ENCODE results near the gene SNUPN. TPM values are rescaled to one million over a fixed set of nuclear protein-coding genes. Genes with fewer than 3 reads are reported as not detected.

Gene SNUPN
- total RNA-seq, 1 donor from 2014 or later, result 20.5 TPM

- H3K4me1 Mint-ChIP-seq, result peaks cover 19% of the 10 kb centered on the region
- ChIA-PET CTCF (interaction anchor here (0.7 to 1.3 kb wide), 3 partner anchors 61 to 211 kb away, joined by 3 to 4 read pairs (median 4); partner anchors contain the start of gene IMP3), POLR2A (interaction anchor here (0.5 to 2.8 kb wide), 11 partner anchors 30 to 254 kb away, joined by 3 to 34 read pairs (median 10); partner anchors contain the start of genes IMP3, MAN2C1, SIN3A and SNUPN)
- H3K27me3 Mint-ChIP-seq, result no peaks in the 10 kb centered on the region
- peaks cover 3% of the 10 kb centered on the region for H3K36me3 Mint-ChIP-seq (ENCODE audit: low read depth)
- peak; percentile 63 for DNase-seq
- peak; percentile 87 for ATAC-seq (ENCODE audit: low read depth)
- no peak for TF ChIP-seq CTCF (IDR thresholded peaks at IDR 0.05)
- peak within 1 kb of the TSS; percentile 92 for H3K4me3 Mint-ChIP-seq
- intact Hi-C loops (cut with micrococcal nuclease), result loop anchor here (1.0 to 2.0 kb wide), 4 partner anchors 46 to 128 kb away; partner anchors contain the start of genes IMP3, SIN3A and SNUPN
- no peaks in the 10 kb centered on the region for H3K9me3 Mint-ChIP-seq
- H3K27ac Mint-ChIP-seq, result peak within 1 kb of the TSS; percentile 82
Measured at GRCh38 chr15:75578948-75579920, 46.3 kb downstream of the SNUPN start, which contains the start of gene PTPN9. PTPN9 (minus strand) TSS chr15:75579315; CDS start chr15:75578776, 539 bp downstream.

GRCh38 chr15:75578173-75578947, 47.2 kb downstream of the SNUPN start:
- TF ChIP-seq CTCF (IDR thresholded peaks at IDR 0.05), result no peak
- Mint-ChIP-seq H3K4me1 (peaks cover 26% of the 10 kb centered on the region), H3K27me3 (no peaks in the 10 kb centered on the region), H3K36me3 (ENCODE audit: low read depth) (peaks cover 4% of the 10 kb centered on the region), H3K9me3 (no peaks in the 10 kb centered on the region), H3K4me3 (peak overlapping the region; percentile 92), H3K27ac (peak overlapping the region; percentile 82)
- DNase-seq (peak; percentile 52), ATAC-seq (ENCODE audit: low read depth) (peak; percentile 45)
- CTCF ChIA-PET, result interaction anchor here (0.7 to 1.4 kb wide), 4 partner anchors 62 to 211 kb away, joined by 3 to 6 read pairs (median 4); partner anchors contain the start of gene IMP3
- POLR2A ChIA-PET, result interaction anchor here (0.5 to 2.8 kb wide), 9 partner anchors 29 to 1107 kb away, joined by 4 to 34 read pairs (median 10); partner anchors contain the start of genes IMP3, MAN2C1, SIN3A and SNUPN
- intact Hi-C loops (cut with micrococcal nuclease), result loop anchor here (2.0 kb wide), 2 partner anchors 62 to 128 kb away; partner anchors contain the start of genes IMP3 and SIN3A

- peak overlapping the region; percentile 82 for H3K27ac Mint-ChIP-seq
- H3K27me3 Mint-ChIP-seq, result no peaks in the 10 kb centered on the region
- no peak for TF ChIP-seq CTCF (IDR thresholded peaks at IDR 0.05)
- POLR2A ChIA-PET, result interaction anchor here (0.6 to 2.8 kb wide), 5 partner anchors 48 to 1106 kb away, joined by 4 to 34 read pairs (median 29); partner anchors contain the start of genes IMP3, SIN3A and SNUPN
- no peak for DNase-seq
- peak overlapping the region; percentile 90 for H3K4me3 Mint-ChIP-seq
- no peak for ATAC-seq (ENCODE audit: low read depth)
- CTCF ChIA-PET, result interaction anchor here (0.9 to 1.4 kb wide), 2 partner anchors 63 to 210 kb away, joined by 3 to 6 read pairs; partner anchors contain the start of gene IMP3
- no peaks in the 10 kb centered on the region for H3K9me3 Mint-ChIP-seq
- peaks cover 4% of the 10 kb centered on the region for H3K36me3 Mint-ChIP-seq (ENCODE audit: low read depth)
- intact Hi-C loops (cut with micrococcal nuclease), result loop anchor here (2.0 kb wide), 2 partner anchors 63 to 127 kb away; partner anchors contain the start of genes IMP3 and SIN3A
- peaks cover 32% of the 10 kb centered on the region for H3K4me1 Mint-ChIP-seq
Measured at GRCh38 chr15:75577401-75578172, 47.9 kb downstream of the SNUPN start.

- POLR2A ChIA-PET, result no interaction called here
- intact Hi-C loops (cut with micrococcal nuclease), result no loop called here
Measured at GRCh38 chr15:75573648-75574384, 51.7 kb downstream of the SNUPN start.

More at GRCh38 chr15:75573648-75574384, 51.7 kb downstream of the SNUPN start:
- Mint-ChIP-seq H3K4me1 (peaks cover 26% of the 10 kb centered on the region), H3K27me3 (no peaks in the 10 kb centered on the region), H3K27ac (no peak overlapping the region), H3K9me3 (no peaks in the 10 kb centered on the region), H3K36me3 (ENCODE audit: low read depth) (peaks cover 5% of the 10 kb centered on the region), H3K4me3 (no peak overlapping the region)
- TF ChIP-seq CTCF (IDR thresholded peaks at IDR 0.05), result no peak
- no peak for DNase-seq
- no peak for ATAC-seq (ENCODE audit: low read depth)
- CTCF ChIA-PET, result no interaction called here
